Natural killer cell (primary cell): ENCODE data around the gene ZNF579. TPM values are rescaled to one million over a fixed set of nuclear protein-coding genes. Genes with fewer than 3 reads are reported as not detected.

Source experiments
- ATAC-seq, 3 donors: fragments of 150-1000 bp in 2 of 3; fragments of 200-7000 bp in 1 of 3; cut with Tn5 transposase; 1 replicate in 1 of 3; 2 replicates in 2 of 3; pipeline ENCODE4 v1.10.0; 2021; ENCODE audit warnings: mild to moderate bottlenecking in 2 of 3, moderate library complexity in 2 of 3
- DNase-seq, 2 donors: peaks; one replicate each; pipeline versions ENCODE4 v3.0.0 to v3.0.0-alpha.2; 2013 to 2021; ENCODE audit warnings: mixed read lengths in 1 of 2
- H3K27ac ChIP-seq: one replicate; pipeline ENCODE4 v1.5.1; 2013; ENCODE audit warnings: mild to moderate bottlenecking, low read length
- H3K27me3 ChIP-seq: one replicate; pipeline ENCODE4 v1.6.1; 2013; ENCODE audit warnings: low read length; ENCODE audit not compliant: control insufficient read depth, insufficient read depth
- H3K36me3 ChIP-seq: one replicate; pipeline ENCODE4 v1.6.1; 2013; ENCODE audit warnings: low read length; ENCODE audit not compliant: control insufficient read depth, insufficient read depth
- H3K4me1 ChIP-seq: one replicate; pipeline ENCODE4 v1.6.1; 2013; ENCODE audit warnings: low read length; ENCODE audit not compliant: control insufficient read depth, insufficient read depth
- H3K4me3 ChIP-seq: one replicate; pipeline ENCODE4 v1.5.1; 2013; ENCODE audit warnings: low read length
- H3K9me3 ChIP-seq: one replicate; pipeline ENCODE4 v1.6.1; 2013; ENCODE audit warnings: low read length; ENCODE audit not compliant: control insufficient read depth, insufficient read depth
- H3K27ac Mint-ChIP-seq, 2 donors: one replicate each; pipeline ENCODE4 v1.8.0; 2022; ENCODE audit warnings: mild to moderate bottlenecking in 2 of 2, mixed read lengths in 2 of 2, moderate library complexity in 1 of 2
- H3K27me3 Mint-ChIP-seq, 2 donors: one replicate each; pipeline ENCODE4 v1.8.0; 2022; ENCODE audit warnings: low read depth in 2 of 2, mixed read lengths in 2 of 2
- H3K36me3 Mint-ChIP-seq: one replicate; pipeline ENCODE4 v1.8.0; 2022; ENCODE audit warnings: mixed read lengths
- H3K4me1 Mint-ChIP-seq, 2 donors: one replicate each; pipeline ENCODE4 v1.8.0; 2022; ENCODE audit warnings: mixed read lengths in 2 of 2
- H3K4me3 Mint-ChIP-seq: one replicate; pipeline ENCODE4 v1.8.0; 2022; ENCODE audit warnings: mild to moderate bottlenecking, moderate library complexity, mixed read lengths
- H3K9me3 Mint-ChIP-seq, 2 donors: one replicate each; pipeline ENCODE4 v1.8.0; 2022; ENCODE audit warnings: mixed read lengths in 2 of 2
- CTCF ChIP-seq: fragments of 200-600 bp; IDR thresholded peaks from one replicate; pipeline ENCODE4 v1.8.0; 2022; ENCODE audit warnings: antibody characterized with exemption
- WGBS: methylation state at CpG from one replicate; pipeline ENCODE4 v1.1.7; 2013; ENCODE audit warnings: missing lambda C conversion rate; ENCODE audit not compliant: insufficient coverage; 5-methylcytosine and 5-hydroxymethylcytosine counted together
- intact Hi-C: fragments of 100-400 bp; cut with micrococcal nuclease; formaldehyde crosslinking; loops from one replicate; pipeline ENCODE4 v1.14.2; 2022
- total RNA-seq, 4 donors: library from RNA; stranded (reverse); fragments of 120-200 nt in 1 of 4; gene quantifications; one replicate each; pipeline versions ENCODE4 v1.2.3 to v1.2.4, GENCODE V29; 2013 to 2022

The ZNF579 gene
- total RNA-seq, 3 donors from 2014 or later (not counting 1 experiment from before 2014, with no cell fraction given) = 8.3 to 11.2 (median 9.5) TPM

- H3K27me3 ChIP-seq = no peaks in the 10 kb centered on the region
- Mint-ChIP-seq H3K4me1 (no peaks in the 10 kb centered on the region), H3K9me3 (no peaks in the 10 kb centered on the region), H3K4me3 (no peak overlapping the region), H3K27me3 (peaks cover 0 to 3% of the 10 kb centered on the region in 2 donors), H3K36me3 (no peaks in the 10 kb centered on the region), H3K27ac (no peak overlapping the region)
- intact Hi-C loops = no loop called here
- no peak for TF ChIP-seq CTCF
- DNase-seq = no peak
- H3K27ac ChIP-seq = no peak overlapping the region
- no peaks in the 10 kb centered on the region for H3K9me3 ChIP-seq
- no peak for ATAC-seq
- no peaks in the 10 kb centered on the region for H3K36me3 ChIP-seq
- H3K4me1 ChIP-seq = peaks cover 4% of the 10 kb centered on the region
- H3K4me3 ChIP-seq = no peak overlapping the region
- WGBS = 82% methylated on average over 15 of the region's 15 CpGs
These were observed 52.4 kb downstream of the ZNF579 start for GRCh38 chr19:55528030-55528803.

- Histone ChIP-seq H3K4me3 (no peak overlapping the region), H3K4me1 (peaks cover 4% of the 10 kb centered on the region), H3K27me3 (no peaks in the 10 kb centered on the region), H3K27ac (no peak overlapping the region), H3K36me3 (no peaks in the 10 kb centered on the region), H3K9me3 (no peaks in the 10 kb centered on the region)
- H3K36me3 Mint-ChIP-seq = no peaks in the 10 kb centered on the region
- no peaks in the 10 kb centered on the region for H3K9me3 Mint-ChIP-seq
- H3K4me1 Mint-ChIP-seq = no peaks in the 10 kb centered on the region
- no peak overlapping the region for H3K27ac Mint-ChIP-seq
- no peak overlapping the region for H3K4me3 Mint-ChIP-seq
- no peak for TF ChIP-seq CTCF
- no peak for DNase-seq
- peaks cover 0 to 3% of the 10 kb centered on the region in 2 donors for H3K27me3 Mint-ChIP-seq
- ATAC-seq = peak in 1 of 3 donors; percentile 14
- intact Hi-C loops = no loop called here
- WGBS = 87% methylated on average over 22 of the region's 22 CpGs
These were observed 53.2 kb downstream of the ZNF579 start for GRCh38 chr19:55527197-55528029.

Other genes starting within 250 kb of the ZNF579 start
- 100 to 1,000 TPM in 1 of 3 donors, 10 to 100 TPM in 2; 44.5 to 147 (median 46.8) TPM for gene KMT5C, start 241.0 kb downstream of the ZNF579 start, total RNA-seq
- gene COX6B2, start 226.1 kb downstream of the ZNF579 start, total RNA-seq = 1 to 10 TPM in 1 of 3 donors, under 1 TPM in 1, not detected in 1; 0.26 to 6.5 TPM
- gene GARIN5B, start 217.6 kb downstream of the ZNF579 start, total RNA-seq = not detected
- gene IL11, start 210.4 kb downstream of the ZNF579 start, total RNA-seq = under 1 TPM; 0.14 to 0.35 (median 0.27) TPM
- not detected for gene TMEM190, start 204.0 kb downstream of the ZNF579 start, total RNA-seq
- gene TMEM238, start 196.6 kb downstream of the ZNF579 start, total RNA-seq = 1 to 10 TPM; 2.9 to 5.1 (median 4.0) TPM
- 1,000 to 10,000 TPM; 1,373 to 1,704 (median 1,679) TPM for gene RPL28, start 194.9 kb downstream of the ZNF579 start, total RNA-seq
- gene UBE2S, start 173.1 kb downstream of the ZNF579 start, total RNA-seq = 100 to 1,000 TPM in 1 of 3 donors, 10 to 100 TPM in 2; 60.2 to 107 (median 63.9) TPM
- not detected for gene SHISA7, start 137.5 kb downstream of the ZNF579 start, total RNA-seq
- gene ISOC2, start 119.2 kb downstream of the ZNF579 start, total RNA-seq = 10 to 100 TPM in 1 of 3 donors, 1 to 10 TPM in 2; 7.2 to 12.4 (median 9.5) TPM
- gene C19orf85, start 116.1 kb downstream of the ZNF579 start, total RNA-seq = not detected
- 10 to 100 TPM; 20.8 to 28.7 (median 24.1) TPM for gene ZNF628, start 104.2 kb downstream of the ZNF579 start, total RNA-seq
- gene NAT14, start 95.7 kb downstream of the ZNF579 start, total RNA-seq = 10 to 100 TPM in 1 of 3 donors, 1 to 10 TPM in 2; 8.7 to 12.5 (median 8.8) TPM
- under 1 TPM; 0.11 to 0.68 (median 0.58) TPM for gene SSC5D, start 92.4 kb downstream of the ZNF579 start, total RNA-seq
- not detected for gene SBK2, start 43.7 kb downstream of the ZNF579 start, total RNA-seq
- gene SBK3, start 35.3 kb downstream of the ZNF579 start, total RNA-seq = not detected
- gene FIZ1, start 18.7 kb upstream of the ZNF579 start, total RNA-seq = 10 to 100 TPM in 2 of 3 donors, 1 to 10 TPM in 1; 8.5 to 18.2 (median 10.3) TPM
- 10 to 100 TPM in 2 of 3 donors, 1 to 10 TPM in 1; 9.2 to 12.6 (median 12.5) TPM for gene ZNF524, start 19.4 kb upstream of the ZNF579 start, total RNA-seq
- gene ZNF865, start 24.8 kb upstream of the ZNF579 start, total RNA-seq = 10 to 100 TPM; 18.5 to 22.1 (median 20.9) TPM
- gene ZNF784, start 43.7 kb upstream of the ZNF579 start, total RNA-seq = 1 to 10 TPM; 6.4 to 7.9 (median 7.1) TPM
- gene ZNF580, start 60.2 kb upstream of the ZNF579 start, total RNA-seq = 10 to 100 TPM; 38.0 to 46.0 (median 40.0) TPM
- 10 to 100 TPM; 15.4 to 21.9 (median 19.0) TPM for gene ZNF581, start 62.8 kb upstream of the ZNF579 start, total RNA-seq
- gene CCDC106, start 67.4 kb upstream of the ZNF579 start, total RNA-seq = 1 to 10 TPM; 2.0 to 3.2 (median 3.2) TPM
- gene U2AF2, start 74.2 kb upstream of the ZNF579 start, total RNA-seq = 100 to 1,000 TPM; 304 to 322 (median 321) TPM
- gene EPN1, start 94.4 kb upstream of the ZNF579 start, total RNA-seq = 10 to 100 TPM; 47.6 to 56.4 (median 51.8) TPM
- gene NLRP9, start 157.6 kb upstream of the ZNF579 start, total RNA-seq = not detected
- not detected for gene RFPL4A, start 178.2 kb upstream of the ZNF579 start, total RNA-seq
- not detected for gene RFPL4AL1, start 188.3 kb upstream of the ZNF579 start, total RNA-seq